ENCODE measurements around the gene TDO2. TPM values are rescaled to one million over a fixed set of nuclear protein-coding genes. Genes with fewer than 3 reads are reported as not detected.

TDO2 gene
- total RNA-seq, 6 experiments from 2014 or later: 158 to 634 (median 569) TPM

DNA sequence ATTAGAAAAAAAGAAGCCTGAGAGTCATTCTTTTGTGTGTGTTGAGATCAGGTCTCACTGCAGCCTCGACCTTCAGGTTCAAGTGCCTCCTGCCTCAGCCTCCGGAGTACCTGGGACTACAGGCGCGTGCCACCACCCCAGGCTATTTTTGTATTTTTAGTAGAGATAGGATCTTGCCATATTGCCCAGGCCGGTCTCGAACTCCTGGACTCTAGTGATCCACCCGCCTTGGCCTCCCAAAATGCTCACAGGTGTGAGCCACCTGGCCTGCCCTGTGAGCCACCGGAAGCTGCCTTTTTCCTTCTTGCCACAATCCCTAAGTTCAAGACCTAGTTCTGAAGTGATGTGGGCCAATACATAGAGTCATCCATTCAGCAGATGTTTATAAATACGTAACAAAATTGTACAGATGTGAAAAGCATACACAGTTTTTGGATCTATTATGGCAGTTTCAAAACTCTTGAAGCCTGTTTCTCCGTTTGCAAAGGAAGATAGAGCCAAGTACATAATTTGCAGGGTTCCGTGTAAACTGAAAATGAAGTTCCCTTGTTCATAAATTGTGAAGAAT, 50.7 kb downstream of the TDO2 start:
- Histone ChIP-seq H3K27ac (peak overlapping the region; percentile 99 to 100 (median 99)), H3K36me3 (no peaks in the 10 kb centered on the region), H3K4me3 (peak overlapping the region; percentile 64 to 77 (median 76)), H3K4me1 (peaks cover 0 to 20% (median 2%) of the 10 kb centered on the region in 4 donors), H3K27me3 (no peaks in the 10 kb centered on the region), H3K9me3 (no peaks in the 10 kb centered on the region)
- intact Hi-C loops (cut with DNase I): loop anchor here in 1 of 2 donors (10.0 kb wide), 1 partner anchor 149 kb away; no protein-coding TSS in a partner anchor
- DNase-seq (peak in 1 of 3 donors; percentile 20), ATAC-seq (no peak)
- no peak for TF ChIP-seq POLR2A (IDR thresholded peaks at IDR 0.05)
- TF ChIP-seq, protein P1, sequence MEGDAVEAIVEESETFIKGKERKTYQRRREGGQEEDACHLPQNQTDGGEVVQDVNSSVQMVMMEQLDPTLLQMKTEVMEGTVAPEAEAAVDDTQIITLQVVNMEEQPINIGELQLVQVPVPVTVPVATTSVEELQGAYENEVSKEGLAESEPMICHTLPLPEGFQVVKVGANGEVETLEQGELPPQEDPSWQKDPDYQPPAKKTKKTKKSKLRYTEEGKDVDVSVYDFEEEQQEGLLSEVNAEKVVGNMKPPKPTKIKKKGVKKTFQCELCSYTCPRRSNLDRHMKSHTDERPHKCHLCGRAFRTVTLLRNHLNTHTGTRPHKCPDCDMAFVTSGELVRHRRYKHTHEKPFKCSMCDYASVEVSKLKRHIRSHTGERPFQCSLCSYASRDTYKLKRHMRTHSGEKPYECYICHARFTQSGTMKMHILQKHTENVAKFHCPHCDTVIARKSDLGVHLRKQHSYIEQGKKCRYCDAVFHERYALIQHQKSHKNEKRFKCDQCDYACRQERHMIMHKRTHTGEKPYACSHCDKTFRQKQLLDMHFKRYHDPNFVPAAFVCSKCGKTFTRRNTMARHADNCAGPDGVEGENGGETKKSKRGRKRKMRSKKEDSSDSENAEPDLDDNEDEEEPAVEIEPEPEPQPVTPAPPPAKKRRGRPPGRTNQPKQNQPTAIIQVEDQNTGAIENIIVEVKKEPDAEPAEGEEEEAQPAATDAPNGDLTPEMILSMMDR (IDR thresholded peaks at IDR 0.05): no peak
- WGBS (ENCODE audit: insufficient coverage, low coverage, low lambda C conversion rate, missing lambda C conversion rate): 66% methylated on average over 9 of the region's 11 CpGs

GRCh38 chr4:155954939-155955338, 51.4 kb downstream of the TDO2 start:
- ATAC-seq (peak; percentile 15 to 60 (median 42)), DNase-seq (no peak)
- Histone ChIP-seq H3K4me1 (peaks cover 0 to 20% (median 2%) of the 10 kb centered on the region in 4 donors), H3K27me3 (no peaks in the 10 kb centered on the region), H3K4me3 (no peak overlapping the region), H3K27ac (peak overlapping the region; percentile 99 to 100 (median 99)), H3K36me3 (no peaks in the 10 kb centered on the region), H3K9me3 (no peaks in the 10 kb centered on the region)
- TF ChIP-seq POLR2A (IDR thresholded peaks at IDR 0.05): no peak
- TF ChIP-seq, protein P1 (IDR thresholded peaks at IDR 0.05): no peak
- 26% methylated on average over 4 of the region's 4 CpGs for WGBS (ENCODE audit: insufficient coverage, low coverage, low lambda C conversion rate, missing lambda C conversion rate)
- intact Hi-C loops (cut with DNase I): loop anchor here in 1 of 2 donors (10.0 kb wide), 1 partner anchor 150 kb away; no protein-coding TSS in a partner anchor

- DNase-seq: no peak
- TF ChIP-seq, protein P1 (IDR thresholded peaks at IDR 0.05): no peak
- no peak for TF ChIP-seq POLR2A (IDR thresholded peaks at IDR 0.05)
- H3K27ac ChIP-seq: no peak overlapping the region
- no peaks in the 10 kb centered on the region for H3K9me3 ChIP-seq
- no peak overlapping the region for H3K4me3 ChIP-seq
- H3K36me3 ChIP-seq: no peaks in the 10 kb centered on the region
- peaks cover 0 to 20% (median 2%) of the 10 kb centered on the region in 4 donors for H3K4me1 ChIP-seq
- WGBS (ENCODE audit: insufficient coverage, low coverage, low lambda C conversion rate, missing lambda C conversion rate): 72% methylated on average over 2 of the region's 2 CpGs
- intact Hi-C loops (cut with DNase I): loop anchor here in 1 of 2 donors (10.0 kb wide), 1 partner anchor 152 kb away; no protein-coding TSS in a partner anchor
- H3K27me3 ChIP-seq: no peaks in the 10 kb centered on the region
- ATAC-seq: no peak
Observed at GRCh38 chr4:155956461-155956860, 53.0 kb downstream of the TDO2 start.

GRCh38 chr4:155959417-155959816, 55.9 kb downstream of the TDO2 start:
- H3K36me3 ChIP-seq: no peaks in the 10 kb centered on the region
- TF ChIP-seq POLR2A (IDR thresholded peaks at IDR 0.05): no peak
- TF ChIP-seq, protein P1 (IDR thresholded peaks at IDR 0.05): no peak
- ATAC-seq (no peak), DNase-seq (no peak)
- H3K27ac ChIP-seq: no peak overlapping the region
- H3K9me3 ChIP-seq: no peaks in the 10 kb centered on the region
- no peaks in the 10 kb centered on the region for H3K27me3 ChIP-seq
- H3K4me3 ChIP-seq: no peak overlapping the region
- WGBS (ENCODE audit: insufficient coverage, low coverage, low lambda C conversion rate, missing lambda C conversion rate): 60% methylated on average over 1 of the region's 4 CpGs
- peaks cover 0 to 7% (median 2%) of the 10 kb centered on the region in 4 donors for H3K4me1 ChIP-seq
- intact Hi-C loops (cut with DNase I): loop anchor here in 1 of 2 donors (10.0 kb wide), 1 partner anchor 155 kb away; no protein-coding TSS in a partner anchor

All from right lobe of liver (tissue), 6 donors.